ENCODE results near the gene PA2G4.
"Not testable (repeated sequence)": the region's sequence is repeated elsewhere in the genome, so short reads cannot be mapped to it uniquely, and the experiment has no call there.

PA2G4 gene

GRCh38 chr12:56099787-56100186 is 4.6 kb upstream of the PA2G4 start:
- DNase-seq (ENCODE audit: low read depth in 2 of 2, low spot score in 1 of 2), result no peak

DNA sequence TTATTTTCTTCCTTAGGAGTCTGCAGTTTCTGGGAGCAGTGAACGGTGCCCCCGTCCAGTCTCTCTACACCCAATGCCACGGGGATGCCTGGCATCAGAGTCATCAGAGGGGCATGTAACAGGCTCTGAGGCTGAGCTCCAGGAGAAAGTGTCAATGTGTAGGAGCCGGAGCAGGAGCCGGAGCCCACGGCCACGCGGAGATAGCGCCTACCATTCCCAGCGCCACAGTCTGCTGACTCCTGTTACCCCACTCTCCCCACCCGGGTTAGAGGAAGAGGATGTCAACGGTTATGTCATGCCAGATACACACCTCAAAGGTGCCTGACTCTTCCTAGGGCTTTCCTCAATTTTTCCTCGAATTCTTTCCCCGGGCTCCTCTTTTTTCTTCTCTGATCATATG is 3.3 kb upstream of the PA2G4 start:
- no peak for DNase-seq (ENCODE audit: low read depth in 2 of 2, low spot score in 1 of 2)

- DNase-seq (ENCODE audit: low read depth in 2 of 2, low spot score in 1 of 2), result no peak
Observed at GRCh38 chr12:56102683-56103065, 1.7 kb upstream of the PA2G4 start.

DNA sequence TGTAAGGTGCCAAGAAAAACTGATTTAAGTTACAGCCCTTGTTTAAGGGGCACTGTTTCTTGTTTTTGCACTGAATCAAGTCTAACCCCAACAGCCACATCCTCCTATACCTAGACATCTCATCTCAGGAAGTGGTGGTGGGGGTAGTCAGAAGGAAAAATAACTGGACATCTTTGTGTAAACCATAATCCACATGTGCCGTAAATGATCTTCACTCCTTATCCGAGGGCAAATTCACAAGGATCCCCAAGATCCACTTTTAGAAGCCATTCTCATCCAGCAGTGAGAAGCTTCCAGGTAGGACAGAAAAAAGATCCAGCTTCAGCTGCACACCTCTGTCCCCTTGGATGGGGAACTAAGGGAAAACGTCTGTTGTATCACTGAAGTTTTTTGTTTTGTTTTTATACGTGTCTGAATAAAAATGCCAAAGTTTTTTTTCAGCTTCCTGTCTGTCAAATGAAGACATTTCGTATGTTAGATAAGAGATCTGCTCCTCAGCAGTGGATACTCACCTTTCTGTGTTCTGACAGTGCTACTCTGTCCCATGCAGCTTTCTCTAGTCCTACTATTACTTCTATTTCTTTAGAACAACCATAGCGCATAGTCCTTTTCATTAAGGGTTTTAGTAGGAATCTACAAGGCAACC is 1.2 kb upstream of the PA2G4 start:
- DNase-seq (ENCODE audit: low read depth in 2 of 2, low spot score in 1 of 2), result no peak

DNA sequence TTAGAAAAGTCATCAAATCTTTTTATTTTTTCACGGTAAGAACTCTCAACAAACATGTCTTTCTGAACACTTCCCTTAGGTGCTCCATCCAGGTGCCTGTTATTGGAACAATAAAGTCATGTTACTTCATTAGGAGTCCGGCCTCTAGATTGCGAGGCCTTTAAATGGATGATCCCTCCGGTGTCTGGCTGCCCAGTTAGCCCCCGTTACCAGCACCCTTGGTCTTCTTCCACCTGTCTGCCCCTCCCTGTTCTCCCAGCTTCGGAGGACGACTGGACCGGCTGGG is 593 bp upstream of the PA2G4 start:
- no peak for DNase-seq (ENCODE audit: low read depth in 2 of 2, low spot score in 1 of 2)

DNA sequence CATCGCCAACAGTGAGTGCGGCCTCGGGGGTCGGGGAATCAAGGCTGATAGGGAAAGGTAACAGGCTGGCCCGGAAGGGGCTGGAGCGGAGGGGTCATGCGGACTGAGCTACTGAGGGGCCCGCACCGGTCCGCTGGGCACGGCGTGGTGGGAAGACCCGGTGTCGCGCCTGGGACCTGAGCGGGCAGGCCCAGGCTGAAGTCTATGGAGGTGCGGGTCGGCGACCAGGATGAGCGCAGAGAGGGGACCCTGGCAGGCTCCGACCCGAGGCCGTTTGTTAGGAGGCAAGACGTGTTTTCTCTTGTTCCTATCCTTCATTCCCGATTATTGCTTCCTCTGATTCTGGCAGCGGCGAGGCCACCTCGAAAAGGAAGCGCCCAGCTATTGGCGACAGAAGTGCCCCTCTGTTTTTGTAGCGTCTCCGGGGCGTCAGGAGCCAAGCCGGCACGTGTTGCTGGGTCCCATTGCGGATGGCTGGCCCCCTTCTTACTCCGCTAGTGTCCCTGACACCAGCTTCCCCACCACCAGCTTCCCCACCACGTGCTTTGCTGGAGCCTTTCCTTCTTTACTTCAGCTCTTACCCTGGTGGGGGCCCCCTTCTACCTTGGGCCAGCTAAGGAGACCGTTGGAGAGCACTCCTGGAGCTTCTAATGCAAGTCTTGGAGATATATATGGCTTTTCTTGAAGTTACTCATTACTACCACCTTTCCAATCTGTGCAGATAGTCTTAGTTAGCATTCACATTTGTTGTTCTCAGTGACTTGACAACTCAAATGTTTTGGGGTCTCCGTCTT is 653 bp downstream of the PA2G4 start:
- DNase-seq (ENCODE audit: low read depth in 2 of 2, low spot score in 1 of 2), result no peak

- DNase-seq (ENCODE audit: low read depth in 2 of 2, low spot score in 1 of 2), result no peak
Observed at GRCh38 chr12:56105609-56105902, 1.2 kb downstream of the PA2G4 start.

GRCh38 chr12:56107242-56107641 is 2.9 kb downstream of the PA2G4 start:
- no peak for DNase-seq (ENCODE audit: low read depth in 2 of 2, low spot score in 1 of 2)

GRCh38 chr12:56110571-56110970 is 6.2 kb downstream of the PA2G4 start:
- no peak for DNase-seq (ENCODE audit: low read depth in 2 of 2, low spot score in 1 of 2)

- DNase-seq (ENCODE audit: low read depth in 2 of 2, low spot score in 1 of 2), result no peak
Observed at GRCh38 chr12:56114084-56114483, 9.7 kb downstream of the PA2G4 start.

- DNase-seq (ENCODE audit: low read depth in 2 of 2, low spot score in 1 of 2), result no peak
Observed at GRCh38 chr12:56115329-56115728, 11.0 kb downstream of the PA2G4 start.

DNA sequence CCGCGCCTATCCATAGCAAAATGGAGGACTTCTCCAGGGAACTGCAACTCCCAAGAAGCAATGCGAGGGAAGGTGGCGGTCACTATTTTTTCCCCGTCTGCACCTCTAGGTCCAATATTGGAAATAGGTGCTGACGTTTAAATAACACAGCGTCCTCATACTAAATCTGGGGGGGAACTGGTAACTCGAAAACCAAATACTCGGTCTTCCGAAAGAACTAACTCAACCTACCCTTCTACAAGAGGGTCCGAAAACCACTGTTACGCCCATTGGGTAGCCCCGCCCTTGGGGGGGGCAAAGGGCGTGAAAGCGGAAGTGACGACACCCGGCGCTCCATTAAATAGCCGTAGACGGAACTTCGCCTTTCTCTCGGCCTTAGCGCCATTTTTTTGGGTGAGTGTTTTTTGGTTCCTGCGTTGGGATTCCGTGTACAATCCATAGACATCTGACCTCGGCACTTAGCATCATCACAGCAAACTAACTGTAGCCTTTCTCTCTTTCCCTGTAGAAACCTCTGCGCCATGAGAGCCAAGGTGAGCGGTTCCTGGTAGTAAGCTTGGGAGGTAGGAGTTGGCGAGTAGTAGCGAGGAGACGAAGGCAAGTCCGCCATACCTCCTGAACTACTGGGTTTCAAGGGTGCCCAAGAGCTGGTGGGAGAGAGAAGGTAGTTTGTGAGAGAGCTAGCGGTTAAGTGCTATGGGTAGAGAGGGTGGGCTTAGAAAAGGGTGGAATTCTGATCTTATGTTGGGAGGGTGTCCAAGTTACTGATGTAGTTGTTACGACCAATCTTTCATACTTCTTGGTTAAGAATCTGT is 12.1 kb downstream of the PA2G4 start, which contains the start of gene RPL41:
TSS of gene RPL41 (plus strand) at position 367 of the 815 bp plus-strand sequence.
- DNase-seq (ENCODE audit: low read depth in 2 of 2, low spot score in 1 of 2), result peak; percentile 88 to 91

DNA sequence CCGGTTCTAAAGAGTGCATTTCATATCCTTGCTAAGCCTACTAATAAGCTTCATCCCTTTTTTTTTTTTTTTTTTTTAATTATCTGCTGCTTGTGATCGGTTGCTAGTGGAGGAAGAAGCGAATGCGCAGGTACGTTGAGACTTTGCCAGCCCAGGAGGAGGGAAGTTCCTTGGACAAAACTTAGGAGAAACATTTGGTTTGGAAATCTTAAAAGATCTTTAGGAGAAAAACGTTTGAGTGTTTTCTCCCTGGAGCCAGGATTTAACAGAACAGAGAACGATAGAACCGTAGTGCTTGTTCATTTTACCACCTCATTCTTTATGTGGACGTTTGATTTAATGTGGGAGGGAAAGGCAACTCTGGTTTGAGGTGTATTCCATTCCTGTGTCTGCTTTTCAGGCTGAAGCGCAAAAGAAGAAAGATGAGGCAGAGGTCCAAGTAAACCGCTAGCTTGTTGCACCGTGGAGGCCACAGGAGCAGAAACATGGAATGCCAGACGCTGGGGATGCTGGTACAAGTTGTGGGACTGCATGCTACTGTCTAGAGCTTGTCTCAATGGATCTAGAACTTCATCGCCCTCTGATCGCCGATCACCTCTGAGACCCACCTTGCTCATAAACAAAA is 12.8 kb downstream of the PA2G4 start:
- not testable (repeated sequence) for DNase-seq (ENCODE audit: low read depth in 2 of 2, low spot score in 1 of 2)

DNA sequence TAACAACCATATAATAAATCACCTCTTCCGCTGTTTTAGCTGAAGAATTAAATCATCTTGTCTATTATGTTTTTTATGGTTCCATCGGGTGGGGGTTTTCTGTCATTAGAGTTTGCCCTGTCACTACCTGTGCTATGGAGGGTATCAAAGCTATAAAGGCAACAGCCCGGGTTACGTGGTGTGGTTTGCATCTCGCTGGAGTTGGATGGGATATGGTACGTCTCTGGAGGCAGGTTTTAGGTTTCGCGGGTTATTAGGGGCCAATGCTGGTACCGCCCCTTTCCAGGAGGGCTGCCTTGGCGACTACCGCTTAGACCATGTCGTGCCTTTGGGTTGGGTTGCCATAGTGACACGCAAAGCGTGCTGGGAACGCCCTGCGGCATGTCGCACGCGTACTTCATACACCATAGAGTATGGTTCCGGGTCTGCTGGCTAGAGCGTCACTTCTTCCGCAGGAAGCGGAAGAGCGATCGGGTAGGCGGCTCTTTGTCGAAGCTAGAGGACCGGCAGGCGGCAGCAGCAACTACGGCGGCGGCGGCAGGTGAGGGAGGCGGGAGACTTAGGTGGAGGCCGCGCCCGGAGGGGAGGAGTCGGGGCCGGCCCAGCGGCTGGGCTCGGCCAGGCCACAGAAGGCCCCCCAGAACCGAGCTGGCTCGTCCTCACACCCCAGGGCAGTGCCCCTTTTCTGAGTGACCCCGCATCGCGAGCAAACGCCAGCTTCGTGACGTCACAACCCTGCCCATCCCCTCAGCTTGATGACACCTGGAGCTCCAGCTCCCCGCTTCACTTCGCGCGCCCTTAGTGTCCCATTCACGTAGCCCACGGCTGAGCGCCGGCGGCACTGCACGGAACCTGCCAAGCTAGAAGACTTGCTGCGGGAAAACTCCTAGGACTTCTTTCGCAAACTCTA is 13.7 kb downstream of the PA2G4 start, which contains the start of gene ZC3H10:
TSS of gene ZC3H10 (plus strand) at position 489 of the 910 bp plus-strand sequence. CDS start 2,297 bp downstream, outside the sequence.
- DNase-seq (ENCODE audit: low read depth in 2 of 2, low spot score in 1 of 2), result peak; percentile 91 to 95

GRCh38 chr12:56118688-56119357 is 14.5 kb downstream of the PA2G4 start:
- DNase-seq (ENCODE audit: low read depth in 2 of 2, low spot score in 1 of 2), result no peak

- no peak for DNase-seq (ENCODE audit: low read depth in 2 of 2, low spot score in 1 of 2)
Observed at GRCh38 chr12:56119361-56119796, 15.0 kb downstream of the PA2G4 start.

DNA sequence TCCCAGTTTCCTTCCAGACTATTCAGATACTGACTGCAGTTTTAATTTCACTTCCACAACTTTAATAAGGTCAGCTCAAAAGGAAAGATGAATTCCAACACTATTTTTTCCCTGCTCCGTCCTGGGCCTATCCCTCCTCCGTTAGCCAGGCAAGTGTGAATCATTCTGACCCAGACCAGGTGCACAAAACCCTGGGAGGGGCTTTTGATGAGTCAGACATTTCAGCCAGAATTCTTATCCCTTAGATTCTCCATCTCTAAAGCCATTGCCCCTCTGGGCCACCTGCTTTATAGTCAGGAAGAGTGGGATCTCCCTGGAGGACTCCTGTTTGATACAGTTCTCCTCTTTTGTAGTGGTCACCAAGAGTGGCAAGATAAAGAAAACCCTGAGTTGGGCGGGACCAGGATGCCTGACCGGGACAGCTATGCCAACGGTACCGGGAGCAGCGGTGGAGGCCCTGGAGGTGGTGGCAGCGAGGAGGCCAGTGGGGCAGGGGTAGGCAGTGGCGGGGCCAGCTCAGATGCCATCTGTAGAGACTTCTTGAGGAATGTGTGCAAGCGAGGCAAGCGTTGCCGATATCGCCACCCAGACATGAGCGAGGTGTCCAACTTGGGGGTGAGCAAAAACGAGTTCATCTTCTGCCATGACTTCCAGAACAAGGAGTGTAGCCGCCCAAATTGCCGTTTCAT is 15.9 kb downstream of the PA2G4 start:
- no peak for DNase-seq (ENCODE audit: low read depth in 2 of 2, low spot score in 1 of 2)

DNA sequence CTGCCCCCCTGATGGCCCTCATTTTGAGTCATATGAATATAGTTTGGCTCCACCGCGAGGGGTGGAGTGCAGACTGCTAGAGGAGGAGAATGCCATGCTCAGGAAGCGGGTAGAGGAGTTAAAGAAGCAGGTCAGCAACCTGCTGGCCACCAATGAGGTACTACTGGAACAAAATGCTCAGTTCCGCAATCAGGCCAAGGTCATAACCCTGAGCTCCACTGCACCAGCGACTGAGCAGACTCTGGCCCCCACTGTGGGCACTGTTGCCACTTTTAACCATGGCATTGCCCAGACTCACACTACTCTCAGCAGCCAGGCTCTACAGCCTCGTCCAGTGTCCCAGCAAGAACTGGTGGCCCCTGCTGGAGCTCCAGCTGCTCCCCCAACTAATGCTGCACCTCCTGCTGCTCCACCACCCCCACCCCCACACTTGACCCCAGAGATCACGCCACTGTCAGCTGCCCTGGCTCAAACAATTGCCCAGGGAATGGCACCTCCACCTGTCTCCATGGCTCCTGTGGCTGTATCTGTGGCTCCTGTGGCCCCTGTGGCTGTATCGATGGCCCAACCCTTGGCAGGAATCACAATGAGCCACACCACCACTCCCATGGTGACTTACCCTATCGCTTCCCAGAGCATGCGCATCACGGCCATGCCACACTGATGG is 17.0 kb downstream of the PA2G4 start:
- no peak for DNase-seq (ENCODE audit: low read depth in 2 of 2, low spot score in 1 of 2)

DNA sequence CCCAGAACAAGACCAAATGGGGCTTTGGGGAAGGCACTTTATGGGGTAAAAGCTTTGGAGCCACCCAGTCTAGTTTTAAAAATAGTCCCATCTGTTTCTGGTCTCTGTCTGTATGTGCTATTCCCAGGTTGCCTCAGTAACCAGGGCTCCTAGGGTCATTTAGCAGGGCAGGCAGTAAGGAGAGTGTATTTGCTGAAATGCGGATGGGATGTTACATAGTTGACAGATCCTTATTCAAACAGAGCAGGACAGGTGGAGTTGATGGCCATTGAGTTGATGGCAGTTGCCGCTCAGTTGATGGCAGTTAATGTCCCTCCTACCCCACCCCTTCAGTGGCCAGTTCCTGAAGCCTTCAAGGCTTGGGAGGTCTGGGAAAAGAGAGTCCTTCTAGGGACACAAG is 18.3 kb downstream of the PA2G4 start:
- DNase-seq (ENCODE audit: low read depth in 2 of 2, low spot score in 1 of 2), result no peak

All from stimulated activated CD8-positive, alpha-beta memory T cell treated with anti-CD3 and anti-CD28 coated beads, Interleukin-4, amount 100 ng/mL, for 1 hour (primary cell).